GM15510 (cell line): ENCODE measurements around the gene PTPRT.

Experiments
- POLR2A ChIP-seq: IDR thresholded peaks from 3 replicates; pipeline ENCODE4 v1.6.1; 2011; ENCODE audit warnings: borderline replicate concordance; ENCODE audit not compliant: insufficient read length; ENCODE audit errors: extremely low read depth

The PTPRT gene

GRCh38 chr20:42846784-42847490 is 342.8 kb downstream of the PTPRT start:
- TF ChIP-seq POLR2A = no peak

- no peak for TF ChIP-seq POLR2A
Measured at GRCh38 chr20:42844751-42845150, 345.0 kb downstream of the PTPRT start.

GRCh38 chr20:42837456-42837855 is 352.2 kb downstream of the PTPRT start:
- TF ChIP-seq POLR2A = no peak

GRCh38 chr20:42836339-42836738 is 353.4 kb downstream of the PTPRT start:
- no peak for TF ChIP-seq POLR2A

- no peak for TF ChIP-seq POLR2A
Measured at GRCh38 chr20:42807876-42808275, 381.8 kb downstream of the PTPRT start.

GRCh38 chr20:42795111-42795695 is 394.5 kb downstream of the PTPRT start:
- TF ChIP-seq POLR2A = no peak

- no peak for TF ChIP-seq POLR2A
Measured at GRCh38 chr20:42792052-42792451, 397.7 kb downstream of the PTPRT start.

- no peak for TF ChIP-seq POLR2A
Measured at GRCh38 chr20:42790111-42790510, 399.6 kb downstream of the PTPRT start.

- TF ChIP-seq POLR2A = no peak
Measured at GRCh38 chr20:42788707-42789106, 401.0 kb downstream of the PTPRT start.

- no peak for TF ChIP-seq POLR2A
Measured at GRCh38 chr20:42785041-42785440, 404.7 kb downstream of the PTPRT start.

- no peak for TF ChIP-seq POLR2A
Measured at GRCh38 chr20:42779216-42779615, 410.5 kb downstream of the PTPRT start.

- no peak for TF ChIP-seq POLR2A
Measured at GRCh38 chr20:42775866-42776265, 413.8 kb downstream of the PTPRT start.

- TF ChIP-seq POLR2A = no peak
Measured at GRCh38 chr20:42775037-42775436, 414.7 kb downstream of the PTPRT start.

GRCh38 chr20:42763015-42763414 is 426.7 kb downstream of the PTPRT start:
- no peak for TF ChIP-seq POLR2A

- TF ChIP-seq POLR2A = no peak
Measured at GRCh38 chr20:42756991-42757390, 432.7 kb downstream of the PTPRT start.

GRCh38 chr20:42754706-42755105 is 435.0 kb downstream of the PTPRT start:
- TF ChIP-seq POLR2A = no peak

- TF ChIP-seq POLR2A = no peak
Measured at GRCh38 chr20:42752620-42753019, 437.1 kb downstream of the PTPRT start.

- TF ChIP-seq POLR2A = no peak
Measured at GRCh38 chr20:42749556-42749955, 440.1 kb downstream of the PTPRT start.
